Caco-2 (cell line): Measurements from ENCODE around the gene FKBP7. TPM values are rescaled to one million over a fixed set of nuclear protein-coding genes. Genes with fewer than 3 reads are reported as not detected.

Experiments used
- BruUV-seq: library from RNA; stranded (reverse); fragments of 400-500 nt; replicated peaks from 2 replicates; lab custom pipeline; 2021; lab: Mats Ljungman, UMichigan
- CTCF ChIA-PET: fragments of 300-600 bp; sonication (Branson Sonifier 250); formaldehyde crosslinking; loops from one replicate; lab custom pipeline; 2022; ENCODE audit warnings: antibody characterized with exemption; lab: Charles Lee
- POLR2A ChIA-PET: fragments of 300-600 bp; sonication (Branson Sonifier 250); formaldehyde crosslinking; loops from one replicate; lab custom pipeline; 2022; ENCODE audit warnings: antibody characterized with exemption; lab: Charles Lee
- DNase-seq, 2 experiments: peaks; one replicate each; pipeline versions ENCODE4 v3.0.0 to v3.0.0-alpha.2; 2020 to 2022
- H3K27me3 ChIP-seq: replicated peaks from 2 replicates; pipeline ENCODE4 v1.6.0; 2011; ENCODE audit warnings: low read length; ENCODE audit not compliant: control insufficient read depth, insufficient read depth
- H3K36me3 ChIP-seq: 2 replicates; pipeline ENCODE4 v1.5.1; 2011; ENCODE audit warnings: low read length; ENCODE audit not compliant: control insufficient read depth, insufficient read depth
- H3K4me1 ChIP-seq: fragments of 250-450 bp; sonication (Bioruptor Pico); 2 replicates; pipeline ENCODE4 v1.5.1; 2020; ENCODE audit warnings: mild to moderate bottlenecking
- H3K4me3 ChIP-seq: 2 replicates; pipeline ENCODE4 v1.5.1; 2011; ENCODE audit warnings: low read depth, mild to moderate bottlenecking, control low read depth, low read length
- H3K9me3 ChIP-seq: fragments of 250-450 bp; sonication (Bioruptor Pico); 2 replicates; pipeline ENCODE4 v1.5.1; 2020; ENCODE audit warnings: mild to moderate bottlenecking, moderate library complexity
- H3K27ac Mint-ChIP-seq: one replicate; pipeline ENCODE4 v1.8.0; 2022; ENCODE audit warnings: mixed read lengths; ENCODE audit not compliant: unreplicated experiment
- H3K27me3 Mint-ChIP-seq: one replicate; pipeline ENCODE4 v1.8.0; 2022; ENCODE audit warnings: mixed read lengths; ENCODE audit not compliant: insufficient read depth, unreplicated experiment
- H3K36me3 Mint-ChIP-seq: one replicate; pipeline ENCODE4 v1.8.0; 2022; ENCODE audit warnings: mild to moderate bottlenecking, mixed read lengths; ENCODE audit not compliant: insufficient read depth, unreplicated experiment
- H3K4me1 Mint-ChIP-seq: one replicate; pipeline ENCODE4 v1.8.0; 2022; ENCODE audit warnings: low read depth, mixed read lengths; ENCODE audit not compliant: unreplicated experiment
- H3K4me3 Mint-ChIP-seq: one replicate; pipeline ENCODE4 v1.8.0; 2022; ENCODE audit warnings: mild to moderate bottlenecking, moderate library complexity, mixed read lengths; ENCODE audit not compliant: unreplicated experiment
- H3K9me3 Mint-ChIP-seq: one replicate; pipeline ENCODE4 v1.8.0; 2022; ENCODE audit warnings: mixed read lengths; ENCODE audit not compliant: unreplicated experiment
- CTCF ChIP-seq, 2 experiments: fragments of 200-600 bp in 1 of 2; IDR thresholded peaks; 1 replicate in 1 of 2; 2 replicates in 1 of 2; pipeline versions ENCODE4 v1.5.1 to v1.8.0; 2011 to 2022; ENCODE audit warnings: antibody characterized with exemption in 1 of 2, control low read depth in 1 of 2, inconsistent platforms in 1 of 2, low read depth in 1 of 2, low read length in 1 of 2, mild to moderate bottlenecking in 1 of 2, moderate library complexity in 1 of 2; ENCODE audit not compliant: insufficient read depth in 1 of 2, severe bottlenecking in 1 of 2, unreplicated experiment in 1 of 2
- intact Hi-C: fragments of 100-400 bp; cut with micrococcal nuclease; formaldehyde crosslinking; loops from one replicate; pipeline ENCODE4 v1.10.0; 2022; ENCODE audit not compliant: unreplicated experiment
- total RNA-seq: library from RNA; stranded (reverse); gene quantifications from 2 replicates; pipeline ENCODE4 v1.2.3, GENCODE V29; 2022

The FKBP7 gene
- total RNA-seq, 1 experiment from 2014 or later = 2.4 TPM

GRCh38 chr2:178450524-178450773 lies 28.0 kb downstream of the FKBP7 start:
- Mint-ChIP-seq H3K27ac (peak overlapping the region; percentile 100), H3K36me3 (peaks cover 45% of the 10 kb centered on the region), H3K9me3 (no peaks in the 10 kb centered on the region), H3K4me3 (peak overlapping the region; percentile 93), H3K4me1 (peaks cover 11% of the 10 kb centered on the region), H3K27me3 (peaks cover 5% of the 10 kb centered on the region)
- Histone ChIP-seq H3K4me1 (no peaks in the 10 kb centered on the region), H3K9me3 (no peaks in the 10 kb centered on the region), H3K27me3 (no peaks in the 10 kb centered on the region), H3K4me3 (peak overlapping the region; percentile 99), H3K36me3 (peaks cover 3% of the 10 kb centered on the region; the same call in 1 of the 2 replicates)
- POLR2A ChIA-PET = interaction anchor here (0.6 to 1.4 kb wide), 9 partner anchors 30 to 338 kb away, joined by 3 to 22 read pairs (median 4); partner anchors contain the start of genes PLEKHA3 and RBM45
- BruUV-seq = no TSS peak
- intact Hi-C loops = no loop called here
- no peak for DNase-seq
- no peak for TF ChIP-seq CTCF (IDR thresholded peaks at IDR 0.05; ENCODE audit: insufficient read depth in 1 of 2, low read depth in 1 of 2, low read length in 1 of 2, severe bottlenecking in 1 of 2, unreplicated experiment in 1 of 2)
- CTCF ChIA-PET = interaction anchor here (0.7 to 1.0 kb wide), 3 partner anchors 22 to 36 kb away, joined by 3 to 5 read pairs (median 5); partner anchors contain the start of gene PLEKHA3

- CTCF ChIA-PET = no interaction called here
- no peaks in the 10 kb centered on the region for H3K27me3 ChIP-seq
- peak overlapping the region; percentile 99 for H3K4me3 ChIP-seq
- Mint-ChIP-seq H3K27me3 (peaks cover 5% of the 10 kb centered on the region), H3K36me3 (peaks cover 50% of the 10 kb centered on the region), H3K9me3 (no peaks in the 10 kb centered on the region), H3K4me3 (peak overlapping the region; percentile 93), H3K27ac (peak overlapping the region; percentile 100), H3K4me1 (peaks cover 11% of the 10 kb centered on the region)
- DNase-seq = no peak
- TSS peak; percentile 44 for BruUV-seq
- POLR2A ChIA-PET = no interaction called here
- no peak for TF ChIP-seq CTCF (IDR thresholded peaks at IDR 0.05; ENCODE audit: insufficient read depth in 1 of 2, low read depth in 1 of 2, low read length in 1 of 2, severe bottlenecking in 1 of 2, unreplicated experiment in 1 of 2)
- H3K9me3 ChIP-seq = no peaks in the 10 kb centered on the region
- H3K36me3 ChIP-seq = peaks cover 3% of the 10 kb centered on the region; the same call in 1 of the 2 replicates
- intact Hi-C loops = no loop called here
- H3K4me1 ChIP-seq = no peaks in the 10 kb centered on the region
Observed at GRCh38 chr2:178449700-178450523, 28.5 kb downstream of the FKBP7 start.

- intact Hi-C loops = no loop called here
- DNase-seq = no peak
- TF ChIP-seq CTCF (IDR thresholded peaks at IDR 0.05; ENCODE audit: insufficient read depth in 1 of 2, low read depth in 1 of 2, low read length in 1 of 2, severe bottlenecking in 1 of 2, unreplicated experiment in 1 of 2) = no peak
- Mint-ChIP-seq H3K36me3 (peaks cover 58% of the 10 kb centered on the region), H3K27me3 (no peaks in the 10 kb centered on the region), H3K4me1 (peaks cover 11% of the 10 kb centered on the region), H3K27ac (no peak overlapping the region), H3K9me3 (no peaks in the 10 kb centered on the region), H3K4me3 (peak overlapping the region; percentile 93)
- ChIA-PET POLR2A (no interaction called here), CTCF (no interaction called here)
- no TSS peak for BruUV-seq
- H3K4me1 ChIP-seq = no peaks in the 10 kb centered on the region
- H3K27me3 ChIP-seq = no peaks in the 10 kb centered on the region
- peaks cover 3% of the 10 kb centered on the region; the same call in 1 of the 2 replicates for H3K36me3 ChIP-seq
- H3K4me3 ChIP-seq = peak overlapping the region; percentile 99
- H3K9me3 ChIP-seq = no peaks in the 10 kb centered on the region
Observed at GRCh38 chr2:178448968-178449661, 29.3 kb downstream of the FKBP7 start.
